Breast epithelium (tissue), 4 donors: ENCODE data around the gene TMED5. TPM values are rescaled to one million over a fixed set of nuclear protein-coding genes. Genes with fewer than 3 reads are reported as not detected.

ENCODE experiments used
- DNase-seq, 2 donors: peaks; one replicate each; pipeline ENCODE4 v3.0.0-alpha.2; 2019; ENCODE audit warnings: low spot score in 2 of 2
- H3K27ac ChIP-seq, 2 donors: fragments of 200-600 bp; sonication (generic) in 1 of 2; one replicate each; pipeline ENCODE4 v1.5.1; 2016 to 2019; ENCODE audit warnings: mild to moderate bottlenecking in 1 of 2
- H3K27me3 ChIP-seq, 2 donors: fragments of 200-600 bp; sonication (generic) in 1 of 2; one replicate each; pipeline versions ENCODE4 v1.5.1 to v1.6.0; 2017 to 2019; ENCODE audit warnings: control low read depth in 1 of 2, mild to moderate bottlenecking in 1 of 2
- H3K36me3 ChIP-seq: fragments of 200-600 bp; one replicate; pipeline ENCODE4 v1.5.1; 2019
- H3K4me1 ChIP-seq, 2 donors: fragments of 200-600 bp; sonication (generic); one replicate each; pipeline ENCODE4 v1.5.1; 2016 to 2019; ENCODE audit warnings: control low read depth in 1 of 2
- H3K4me3 ChIP-seq, 3 donors: fragments of 200-600 bp; sonication (generic); 1 replicate in 2 of 3; 2 replicates in 1 of 3; pipeline ENCODE4 v1.5.1; 2016 to 2019; ENCODE audit warnings: mild to moderate bottlenecking in 3 of 3, moderate library complexity in 2 of 3
- H3K9me3 ChIP-seq, 2 donors: fragments of 200-600 bp; sonication (generic) in 1 of 2; one replicate each; pipeline ENCODE4 v1.5.1; 2016 to 2019; ENCODE audit warnings: control low read depth in 1 of 2
- CTCF ChIP-seq, 3 donors: fragments of 450-650 bp; IDR thresholded peaks; one replicate each; pipeline ENCODE4 v1.5.1; 2016 to 2017; ENCODE audit warnings: antibody characterized with exemption in 3 of 3, mild to moderate bottlenecking in 3 of 3, moderate library complexity in 3 of 3
- POLR2A ChIP-seq: fragments of 450-650 bp; IDR thresholded peaks from one replicate; pipeline ENCODE4 v1.6.1; 2016; ENCODE audit warnings: antibody characterized with exemption, mild to moderate bottlenecking, moderate library complexity
- POLR2AphosphoS5 ChIP-seq, 3 donors: sonication (generic); formaldehyde crosslinking; IDR thresholded peaks; one replicate each; pipeline ENCODE4 v1.6.1; 2017; ENCODE audit warnings: antibody characterized with exemption in 3 of 3
- intact Hi-C: fragments of 100-400 bp; cut with DNase I; formaldehyde crosslinking; loops from one replicate; pipeline ENCODE4 v1.15.1; 2023; ENCODE audit warnings: low total_unique reads
- total RNA-seq, 3 donors: library from RNA; depleted of rRNA; stranded (reverse); fragments of >200 nt; gene quantifications; one replicate each; pipeline ENCODE4 v1.1.0, GENCODE V29; 2016

The TMED5 gene
- total RNA-seq, 3 donors from 2014 or later: 89.1 to 98.3 (median 97.0) TPM

GRCh38 chr1:93150729-93151128 lies 29.5 kb downstream of the TMED5 start:
- no peaks in the 10 kb centered on the region for H3K27me3 ChIP-seq
- no peak overlapping the region for H3K4me3 ChIP-seq
- no peak for TF ChIP-seq POLR2A
- DNase-seq: no peak
- H3K4me1 ChIP-seq: no peaks in the 10 kb centered on the region
- no peak overlapping the region for H3K27ac ChIP-seq
- no peaks in the 10 kb centered on the region for H3K9me3 ChIP-seq
- intact Hi-C loops: no loop called here
- no peaks in the 10 kb centered on the region for H3K36me3 ChIP-seq

GRCh38 chr1:93148001-93148400 lies 32.2 kb downstream of the TMED5 start:
- H3K27ac ChIP-seq: no peak overlapping the region
- no peak for TF ChIP-seq CTCF (IDR thresholded peaks at IDR 0.05)
- no peak for TF ChIP-seq POLR2A
- TF ChIP-seq POLR2AphosphoS5 (IDR thresholded peaks at IDR 0.05): no peak
- no peaks in the 10 kb centered on the region for H3K9me3 ChIP-seq
- intact Hi-C loops: no loop called here
- H3K4me1 ChIP-seq: no peaks in the 10 kb centered on the region
- H3K27me3 ChIP-seq: no peaks in the 10 kb centered on the region
- no peak overlapping the region for H3K4me3 ChIP-seq
- DNase-seq: no peak
- no peaks in the 10 kb centered on the region for H3K36me3 ChIP-seq

- Histone ChIP-seq H3K4me1 (no peaks in the 10 kb centered on the region), H3K27ac (no peak overlapping the region), H3K27me3 (no peaks in the 10 kb centered on the region), H3K4me3 (no peak overlapping the region), H3K36me3 (no peaks in the 10 kb centered on the region), H3K9me3 (no peaks in the 10 kb centered on the region)
- no peak for DNase-seq
- TF ChIP-seq CTCF (IDR thresholded peaks at IDR 0.05): no peak
- intact Hi-C loops: no loop called here
These were observed 36.4 kb downstream of the TMED5 start for GRCh38 chr1:93143769-93144168.

- H3K4me1 ChIP-seq: no peaks in the 10 kb centered on the region
- H3K27me3 ChIP-seq: no peaks in the 10 kb centered on the region
- H3K9me3 ChIP-seq: no peaks in the 10 kb centered on the region
- H3K4me3 ChIP-seq: no peak overlapping the region
- intact Hi-C loops: no loop called here
- no peaks in the 10 kb centered on the region for H3K36me3 ChIP-seq
- no peak overlapping the region for H3K27ac ChIP-seq
- DNase-seq: no peak
- TF ChIP-seq POLR2A: no peak
- no peak for TF ChIP-seq CTCF (IDR thresholded peaks at IDR 0.05)
- TF ChIP-seq POLR2AphosphoS5 (IDR thresholded peaks at IDR 0.05): no peak
These were observed 37.1 kb downstream of the TMED5 start for GRCh38 chr1:93143136-93143535.

GRCh38 chr1:93142161-93142560 lies 38.1 kb downstream of the TMED5 start:
- Histone ChIP-seq H3K9me3 (no peaks in the 10 kb centered on the region), H3K4me1 (no peaks in the 10 kb centered on the region), H3K27me3 (no peaks in the 10 kb centered on the region), H3K27ac (no peak overlapping the region), H3K36me3 (no peaks in the 10 kb centered on the region), H3K4me3 (no peak overlapping the region)
- intact Hi-C loops: no loop called here
- no peak for DNase-seq
- TF ChIP-seq CTCF (IDR thresholded peaks at IDR 0.05) (no peak), POLR2AphosphoS5 (IDR thresholded peaks at IDR 0.05) (no peak), POLR2A (no peak)

- peaks cover 3% of the 10 kb centered on the region for H3K36me3 ChIP-seq
- no peak for TF ChIP-seq POLR2AphosphoS5 (IDR thresholded peaks at IDR 0.05)
- TF ChIP-seq CTCF (IDR thresholded peaks at IDR 0.05): no peak
- no peak for TF ChIP-seq POLR2A
- H3K9me3 ChIP-seq: no peaks in the 10 kb centered on the region
- no peak for DNase-seq
- no peak overlapping the region for H3K27ac ChIP-seq
- H3K4me1 ChIP-seq: no peaks in the 10 kb centered on the region
- H3K4me3 ChIP-seq: no peak overlapping the region
- intact Hi-C loops: no loop called here
- H3K27me3 ChIP-seq: no peaks in the 10 kb centered on the region
These were observed 40.1 kb downstream of the TMED5 start for GRCh38 chr1:93140106-93140505.
